ENCODE data around the gene SLC25A41.

DNA sequence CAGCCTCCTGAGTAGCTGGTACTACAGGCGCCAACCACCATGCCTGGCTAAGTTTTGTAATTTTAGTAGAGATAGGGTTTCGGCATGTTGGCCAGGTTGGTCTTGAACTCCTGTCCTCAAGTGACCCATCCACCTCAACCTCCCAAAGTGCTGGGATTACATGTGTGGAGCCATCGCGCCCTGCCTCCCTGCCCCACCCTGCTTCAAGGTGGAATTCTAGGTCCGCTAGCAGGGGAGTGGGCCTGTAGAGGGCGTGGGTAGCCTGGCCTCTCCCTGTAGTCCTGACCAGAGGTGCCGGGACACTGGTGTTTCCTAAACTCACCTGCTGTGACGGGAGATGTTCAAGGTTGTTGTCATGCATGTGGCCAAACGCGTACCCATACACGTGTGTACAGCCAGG lies 398 bp downstream of the SLC25A41 start:
- TF ChIP-seq POLR2AphosphoS5 (IDR thresholded peaks at IDR 0.05; ENCODE audit: low read depth, low read length) (no peak), POLR2A (IDR thresholded peaks at IDR 0.05; ENCODE audit: low read depth, low read length) (no peak), TAF1 (IDR thresholded peaks at IDR 0.05; ENCODE audit: low read depth, low read length) (no peak), POU2F2 (IDR thresholded peaks at IDR 0.05; ENCODE audit: low read depth, low read length) (no peak), SPI1 (IDR thresholded peaks at IDR 0.05; ENCODE audit: low read depth, low read length) (no peak)
